ENCODE results near the gene GPR85.

DNA sequence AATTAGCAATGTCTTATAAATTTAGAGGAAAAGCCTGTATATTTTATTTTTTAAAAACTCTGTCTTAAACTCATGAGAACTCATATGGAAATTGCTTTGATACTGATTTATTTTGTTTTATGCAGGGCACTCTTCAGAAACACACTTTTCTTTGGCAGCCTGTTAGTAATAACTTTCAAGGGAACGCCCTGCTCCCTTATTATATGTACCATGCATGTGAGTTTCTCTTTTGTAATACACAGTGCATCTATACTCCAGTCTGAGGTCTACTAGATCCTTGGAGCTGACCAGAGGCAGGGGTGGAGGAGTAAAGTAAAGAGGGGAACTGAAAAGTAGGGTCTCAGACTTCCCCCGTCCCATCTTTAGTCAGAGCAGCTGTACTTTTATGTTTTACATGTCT is 40.2 kb downstream of the GPR85 start:
- TF ChIP-seq, protein P1, sequence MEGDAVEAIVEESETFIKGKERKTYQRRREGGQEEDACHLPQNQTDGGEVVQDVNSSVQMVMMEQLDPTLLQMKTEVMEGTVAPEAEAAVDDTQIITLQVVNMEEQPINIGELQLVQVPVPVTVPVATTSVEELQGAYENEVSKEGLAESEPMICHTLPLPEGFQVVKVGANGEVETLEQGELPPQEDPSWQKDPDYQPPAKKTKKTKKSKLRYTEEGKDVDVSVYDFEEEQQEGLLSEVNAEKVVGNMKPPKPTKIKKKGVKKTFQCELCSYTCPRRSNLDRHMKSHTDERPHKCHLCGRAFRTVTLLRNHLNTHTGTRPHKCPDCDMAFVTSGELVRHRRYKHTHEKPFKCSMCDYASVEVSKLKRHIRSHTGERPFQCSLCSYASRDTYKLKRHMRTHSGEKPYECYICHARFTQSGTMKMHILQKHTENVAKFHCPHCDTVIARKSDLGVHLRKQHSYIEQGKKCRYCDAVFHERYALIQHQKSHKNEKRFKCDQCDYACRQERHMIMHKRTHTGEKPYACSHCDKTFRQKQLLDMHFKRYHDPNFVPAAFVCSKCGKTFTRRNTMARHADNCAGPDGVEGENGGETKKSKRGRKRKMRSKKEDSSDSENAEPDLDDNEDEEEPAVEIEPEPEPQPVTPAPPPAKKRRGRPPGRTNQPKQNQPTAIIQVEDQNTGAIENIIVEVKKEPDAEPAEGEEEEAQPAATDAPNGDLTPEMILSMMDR (conservative IDR thresholded peaks at IDR 0.05 in 1 of 2, IDR thresholded peaks at IDR 0.05 in 1 of 2; ENCODE audit: low read depth in 1 of 2, low read length in 2 of 2) = no peak
- no peak for TF ChIP-seq EZH2 (IDR thresholded peaks at IDR 0.05; ENCODE audit: low read length, missing control alignments)
